H9 (cell line): ENCODE measurements around the gene ELF2. TPM values are rescaled to one million over a fixed set of nuclear protein-coding genes. Genes with fewer than 3 reads are reported as not detected.

Source experiments
- DNase-seq: peaks from one replicate; pipeline ENCODE4 v3.0.0-alpha.2; 2017
- H2AFZ ChIP-seq: one replicate; pipeline ENCODE4 v1.6.1; 2013; ENCODE audit warnings: mild to moderate bottlenecking, low read length, control low read depth, moderate library complexity
- H2AK5ac ChIP-seq: 2 replicates; pipeline ENCODE4 v1.6.1; 2013; ENCODE audit warnings: low read length, control low read depth, mixed read lengths; ENCODE audit not compliant: insufficient read length
- H2BK120ac ChIP-seq: one replicate; pipeline ENCODE4 v1.6.1; 2013; ENCODE audit warnings: low read depth, mild to moderate bottlenecking, low read length, control low read depth, inconsistent platforms; ENCODE audit not compliant: poor library complexity, severe bottlenecking
- H2BK12ac ChIP-seq: 2 replicates; pipeline ENCODE4 v1.6.1; 2013; ENCODE audit warnings: low read length, control low read depth, mixed read lengths, low read depth; ENCODE audit not compliant: insufficient read length
- H2BK15ac ChIP-seq: 2 replicates; pipeline ENCODE4 v1.6.1; 2013; ENCODE audit warnings: low read depth, low read length, control low read depth
- H2BK20ac ChIP-seq: one replicate; pipeline ENCODE4 v1.6.1; 2013; ENCODE audit warnings: low read depth, mild to moderate bottlenecking, low read length, control low read depth, inconsistent platforms; ENCODE audit not compliant: poor library complexity, severe bottlenecking
- H2BK5ac ChIP-seq: 2 replicates; pipeline ENCODE4 v1.6.1; 2013; ENCODE audit warnings: low read length, control low read depth, mixed read lengths; ENCODE audit not compliant: insufficient read length
- H3K14ac ChIP-seq: 2 replicates; pipeline ENCODE4 v1.6.1; 2013; ENCODE audit warnings: low read length, control low read depth; ENCODE audit not compliant: insufficient read depth
- H3K18ac ChIP-seq: 2 replicates; pipeline ENCODE4 v1.6.1; 2013; ENCODE audit warnings: low read depth, mild to moderate bottlenecking, mixed read lengths, low read length, control low read depth; ENCODE audit not compliant: insufficient read length
- H3K23ac ChIP-seq: 2 replicates; pipeline ENCODE4 v1.6.1; 2013; ENCODE audit warnings: low read length, control low read depth, mixed read lengths, low read depth; ENCODE audit not compliant: insufficient read length
- H3K23me2 ChIP-seq: 2 replicates; pipeline ENCODE4 v1.6.1; 2013; ENCODE audit warnings: low read depth, mild to moderate bottlenecking, mixed read lengths, low read length, control low read depth; ENCODE audit not compliant: insufficient read length, poor library complexity, severe bottlenecking
- H3K27ac ChIP-seq: 2 replicates; pipeline ENCODE4 v1.5.1; 2013; ENCODE audit warnings: low read length, control low read depth, mixed read lengths, low read depth; ENCODE audit not compliant: insufficient read length
- H3K27me3 ChIP-seq: 2 replicates; pipeline ENCODE4 v1.6.1; 2013; ENCODE audit warnings: low read length, control low read depth, inconsistent platforms; ENCODE audit not compliant: insufficient read depth
- H3K4ac ChIP-seq: 2 replicates; pipeline ENCODE4 v1.6.1; 2013; ENCODE audit warnings: low read depth, mild to moderate bottlenecking, control low read depth, inconsistent platforms, low read length, moderate library complexity
- H3K4me1 ChIP-seq: 2 replicates; pipeline ENCODE4 v1.6.1; 2013; ENCODE audit warnings: low read length, control low read depth, inconsistent platforms; ENCODE audit not compliant: insufficient read depth
- H3K4me2 ChIP-seq: 2 replicates; pipeline ENCODE4 v1.6.1; 2013; ENCODE audit warnings: low read length, control low read depth, mixed read lengths; ENCODE audit not compliant: insufficient read length, insufficient read depth
- H3K56ac ChIP-seq: 2 replicates; pipeline ENCODE4 v1.6.1; 2013; ENCODE audit warnings: low read depth, mild to moderate bottlenecking, mixed read lengths, low read length, control low read depth; ENCODE audit not compliant: insufficient read length
- H3K79me1 ChIP-seq: 2 replicates; pipeline ENCODE4 v1.6.1; 2013; ENCODE audit warnings: low read depth, mild to moderate bottlenecking, moderate library complexity, low read length, control low read depth, inconsistent platforms; ENCODE audit not compliant: insufficient read depth, poor library complexity, severe bottlenecking
- H3K79me2 ChIP-seq: 2 replicates; pipeline ENCODE4 v1.6.1; 2013; ENCODE audit warnings: low read length, control low read depth, inconsistent platforms; ENCODE audit not compliant: insufficient read depth
- H3K9ac ChIP-seq: 2 replicates; pipeline ENCODE4 v1.6.1; 2013; ENCODE audit warnings: low read length, control low read depth, mixed read lengths; ENCODE audit not compliant: insufficient read length; ENCODE audit errors: extremely low read depth
- H3K9me3 ChIP-seq: one replicate; pipeline ENCODE4 v1.6.1; 2013; ENCODE audit warnings: low read depth, low read length, inconsistent platforms; ENCODE audit not compliant: control insufficient read depth
- H3T11ph ChIP-seq: one replicate; pipeline ENCODE4 v1.6.1; 2013; ENCODE audit warnings: mild to moderate bottlenecking, low read length, control low read depth, inconsistent platforms
- H4K20me1 ChIP-seq: one replicate; pipeline ENCODE4 v1.6.1; 2013; ENCODE audit not compliant: control insufficient read depth, insufficient read length, insufficient read depth
- H4K5ac ChIP-seq: 2 replicates; pipeline ENCODE4 v1.6.1; 2013; ENCODE audit warnings: low read depth, mild to moderate bottlenecking, mixed read lengths, low read length, control low read depth; ENCODE audit not compliant: insufficient read length
- H4K8ac ChIP-seq: replicated peaks from 2 replicates; pipeline ENCODE4 v1.6.1; 2013; ENCODE audit warnings: low read length, control low read depth, mixed read lengths, low read depth; ENCODE audit not compliant: insufficient read length
- H4K91ac ChIP-seq: 2 replicates; pipeline ENCODE4 v1.6.1; 2013; ENCODE audit warnings: low read depth, mild to moderate bottlenecking, moderate library complexity, mixed read lengths, low read length, control low read depth; ENCODE audit not compliant: insufficient read length
- H3K27ac Mint-ChIP-seq, 3 experiments: 2 replicates in 2 of 3; 3 replicates in 1 of 3; pipeline ENCODE4 v1.8.0; 2020 to 2021; ENCODE audit warnings: mixed read lengths in 3 of 3, mild to moderate bottlenecking in 1 of 3, moderate library complexity in 1 of 3
- H3K27me3 Mint-ChIP-seq: 2 replicates; pipeline ENCODE4 v1.8.0; 2021; ENCODE audit warnings: low read depth, mild to moderate bottlenecking, moderate library complexity, mixed read lengths
- H3K36me3 Mint-ChIP-seq, 3 experiments: 2 replicates in 2 of 3; 3 replicates in 1 of 3; pipeline ENCODE4 v1.8.0; 2020 to 2021; ENCODE audit warnings: low read depth in 3 of 3, mixed read lengths in 3 of 3; ENCODE audit not compliant: insufficient read depth in 1 of 3
- H3K4me1 Mint-ChIP-seq, 2 experiments: 2 replicates each; pipeline ENCODE4 v1.8.0; 2020; ENCODE audit warnings: mixed read lengths in 2 of 2
- H3K4me3 Mint-ChIP-seq, 2 experiments: 2 replicates in 1 of 2; 3 replicates in 1 of 2; pipeline ENCODE4 v1.8.0; 2020 to 2021; ENCODE audit warnings: mild to moderate bottlenecking in 2 of 2, mixed read lengths in 2 of 2, moderate library complexity in 1 of 2
- H3K9me3 Mint-ChIP-seq, 2 experiments: 2 replicates in 1 of 2; 3 replicates in 1 of 2; pipeline ENCODE4 v1.8.0; 2020; ENCODE audit warnings: mild to moderate bottlenecking in 2 of 2, mixed read lengths in 2 of 2, moderate library complexity in 1 of 2
- CTCF ChIP-seq: fragments of 200-600 bp; sonication (generic); conservative IDR thresholded peaks from 3 replicates; pipeline ENCODE4 v1.8.0; 2021; ENCODE audit warnings: antibody characterized with exemption, mild to moderate bottlenecking
- WGBS: extraction: QIAGEN DNeasy Blood & Tissue Kit; methylation state at CpG from one replicate; pipeline ENCODE4 v1.1.7; 2013; ENCODE audit warnings: missing lambda C conversion rate, low lambda C conversion rate, mixed read lengths; ENCODE audit not compliant: insufficient read length; ENCODE audit errors: extremely low coverage; 5-methylcytosine and 5-hydroxymethylcytosine counted together
- total RNA-seq: library from RNA; stranded (reverse); gene quantifications from 2 replicates; pipeline ENCODE4 v1.2.1, GENCODE V29; 2021

Gene ELF2
- total RNA-seq, 1 experiment from 2014 or later = 49.6 TPM

GRCh38 chr4:139219450-139220055 lies 42.5 kb upstream of the ELF2 start:
- H3K27ac Mint-ChIP-seq = no peak overlapping the region

More at GRCh38 chr4:139219450-139220055, 42.5 kb upstream of the ELF2 start:
- Mint-ChIP-seq H3K36me3 (no peaks in the 10 kb centered on the region), H3K9me3 (no peaks in the 10 kb centered on the region), H3K4me3 (no peak overlapping the region), H3K4me1 (no peaks in the 10 kb centered on the region), H3K27me3 (peaks cover 5% of the 10 kb centered on the region; the same call in 1 of the 2 replicates)
- H2AFZ ChIP-seq = no peak overlapping the region
- no peak overlapping the region for H2BK20ac ChIP-seq
- no peaks in the 10 kb centered on the region for H3K23me2 ChIP-seq
- H2BK5ac ChIP-seq = no peak overlapping the region
- H3K4me2 ChIP-seq = no peak overlapping the region
- H4K5ac ChIP-seq = no peak overlapping the region
- no peak overlapping the region for H2BK12ac ChIP-seq
- H3K14ac ChIP-seq = no peak overlapping the region
- H3K9me3 ChIP-seq = no peaks in the 10 kb centered on the region
- H4K91ac ChIP-seq = no peak overlapping the region
- no peaks in the 10 kb centered on the region for H4K20me1 ChIP-seq
- no peak for TF ChIP-seq CTCF
- no peak overlapping the region for H2BK15ac ChIP-seq
- H3T11ph ChIP-seq = no peak overlapping the region
- no peak overlapping the region for H3K27ac ChIP-seq
- H3K27me3 ChIP-seq = no peaks in the 10 kb centered on the region
- WGBS = no CpG with 5 or more reads among the region's 4 CpGs
- H3K23ac ChIP-seq = no peak overlapping the region
- no peaks in the 10 kb centered on the region for H3K79me1 ChIP-seq
- no peak overlapping the region for H2BK120ac ChIP-seq
- no peak overlapping the region for H3K9ac ChIP-seq
- H2AK5ac ChIP-seq = no peak overlapping the region
- no peak for DNase-seq
- no peaks in the 10 kb centered on the region for H3K79me2 ChIP-seq
- H3K4me1 ChIP-seq = no peaks in the 10 kb centered on the region
- no peak overlapping the region for H3K18ac ChIP-seq
- no peak overlapping the region for H4K8ac ChIP-seq
- H3K4ac ChIP-seq = no peak overlapping the region
- no peak overlapping the region for H3K56ac ChIP-seq
